Testis (tissue), 3 donors: Measurements from ENCODE around the gene SLC25A29. TPM values are rescaled to one million over a fixed set of nuclear protein-coding genes. Genes with fewer than 3 reads are reported as not detected.
A peak's percentile ranks its signal among the peaks of the same experiment; 100 is the strongest.

Experiments used
- DNase-seq: peaks from one replicate; pipeline ENCODE4 v3.0.0-alpha.2; 2019
- H3K27ac ChIP-seq, 2 donors: fragments of 200-600 bp; sonication (generic); one replicate each; pipeline ENCODE4 v1.5.1; 2019
- H3K27me3 ChIP-seq: fragments of 200-600 bp; sonication (generic); one replicate; pipeline ENCODE4 v1.5.1; 2019
- H3K36me3 ChIP-seq: fragments of 200-600 bp; sonication (generic); one replicate; pipeline ENCODE4 v1.5.1; 2017; ENCODE audit warnings: low read depth; ENCODE audit errors: missing control alignments
- H3K4me1 ChIP-seq: fragments of 200-600 bp; sonication (generic); one replicate; pipeline ENCODE4 v1.5.1; 2019
- H3K4me3 ChIP-seq, 2 donors: fragments of 200-600 bp; sonication (generic); one replicate each; pipeline ENCODE4 v1.5.1; 2017 to 2019
- H3K9me3 ChIP-seq: fragments of 200-600 bp; sonication (generic); one replicate; pipeline ENCODE4 v1.5.1; 2017
- POLR2A ChIP-seq: fragments of 450-650 bp; IDR thresholded peaks from one replicate; pipeline ENCODE4 v1.6.1; 2017; ENCODE audit warnings: antibody characterized with exemption, mild to moderate bottlenecking, moderate library complexity
- WGBS, 2 donors: methylation state at CpG; one replicate each; pipeline ENCODE4 v1.1.5; 2018; 5-methylcytosine and 5-hydroxymethylcytosine counted together
- intact Hi-C: fragments of 100-400 bp; cut with DNase I; formaldehyde crosslinking; loops from one replicate; pipeline ENCODE4 v1.15.1; 2023; ENCODE audit warnings: low total_unique reads
- polyA plus RNA-seq: library from polyadenylated mRNA; stranded (reverse); fragments of 350-450 nt; fragmentation: Illumina TruSeq; extraction: RNeasy Lipid Tissue Mini Kit (QIAGEN cat#74804); gene quantifications from one replicate; pipeline ENCODE4 v1.2.3, GENCODE V29; 2014; ENCODE audit warnings: low read depth, low replicate concordance; ENCODE audit not compliant: insufficient read depth
- total RNA-seq, 2 donors: library from RNA; depleted of rRNA; stranded (reverse); fragments of >200 nt; gene quantifications; one replicate each; pipeline ENCODE4 v1.2.3, GENCODE V29; 2016
- TF ChIP-seq, protein P1 (sequence below), 3 experiments: fragments of 450-650 bp in 2 of 3; fragments of 200-600 bp in 1 of 3; sonication (generic) in 1 of 3; IDR thresholded peaks; one replicate each; pipeline ENCODE4 v1.5.1; 2016 to 2019; ENCODE audit warnings: antibody characterized with exemption in 3 of 3, mild to moderate bottlenecking in 2 of 3, moderate library complexity in 1 of 3

The SLC25A29 gene
- total and polyA plus RNA-seq, 3 donors from 2014 or later: 72.3 to 322 (median 185) TPM

GRCh38 chr14:100293497-100294212 is 12.6 kb downstream of the SLC25A29 start:
- 63 to 71% methylated on average over 10 to 14 of the region's 14 CpGs for WGBS, 2 donors
- Histone ChIP-seq H3K36me3 (no peaks in the 10 kb centered on the region), H3K9me3 (no peaks in the 10 kb centered on the region), H3K4me1 (peaks cover 78% of the 10 kb centered on the region), H3K27me3 (no peaks in the 10 kb centered on the region), H3K27ac (peak overlapping the region; percentile 68 to 83), H3K4me3 (no peak overlapping the region)
- no peak for DNase-seq
- no peak for TF ChIP-seq POLR2A
- TF ChIP-seq, protein P1, sequence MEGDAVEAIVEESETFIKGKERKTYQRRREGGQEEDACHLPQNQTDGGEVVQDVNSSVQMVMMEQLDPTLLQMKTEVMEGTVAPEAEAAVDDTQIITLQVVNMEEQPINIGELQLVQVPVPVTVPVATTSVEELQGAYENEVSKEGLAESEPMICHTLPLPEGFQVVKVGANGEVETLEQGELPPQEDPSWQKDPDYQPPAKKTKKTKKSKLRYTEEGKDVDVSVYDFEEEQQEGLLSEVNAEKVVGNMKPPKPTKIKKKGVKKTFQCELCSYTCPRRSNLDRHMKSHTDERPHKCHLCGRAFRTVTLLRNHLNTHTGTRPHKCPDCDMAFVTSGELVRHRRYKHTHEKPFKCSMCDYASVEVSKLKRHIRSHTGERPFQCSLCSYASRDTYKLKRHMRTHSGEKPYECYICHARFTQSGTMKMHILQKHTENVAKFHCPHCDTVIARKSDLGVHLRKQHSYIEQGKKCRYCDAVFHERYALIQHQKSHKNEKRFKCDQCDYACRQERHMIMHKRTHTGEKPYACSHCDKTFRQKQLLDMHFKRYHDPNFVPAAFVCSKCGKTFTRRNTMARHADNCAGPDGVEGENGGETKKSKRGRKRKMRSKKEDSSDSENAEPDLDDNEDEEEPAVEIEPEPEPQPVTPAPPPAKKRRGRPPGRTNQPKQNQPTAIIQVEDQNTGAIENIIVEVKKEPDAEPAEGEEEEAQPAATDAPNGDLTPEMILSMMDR (IDR thresholded peaks at IDR 0.05): no peak
- intact Hi-C loops: no loop called here

- H3K4me1 ChIP-seq: peaks cover 74% of the 10 kb centered on the region
- peak overlapping the region; percentile 68 to 83 for H3K27ac ChIP-seq
- TF ChIP-seq POLR2A: no peak
- TF ChIP-seq, protein P1 (IDR thresholded peaks at IDR 0.05): no peak
- H3K36me3 ChIP-seq: no peaks in the 10 kb centered on the region
- no peaks in the 10 kb centered on the region for H3K27me3 ChIP-seq
- intact Hi-C loops: no loop called here
- peak overlapping the region in 1 of 2 donors; percentile 17 for H3K4me3 ChIP-seq
- no peaks in the 10 kb centered on the region for H3K9me3 ChIP-seq
- peak; percentile 17 for DNase-seq
- WGBS, 2 donors: 77 to 81% methylated on average over 9 to 29 of the region's 42 CpGs
Observed at GRCh38 chr14:100292776-100293461, 13.3 kb downstream of the SLC25A29 start.

DNA sequence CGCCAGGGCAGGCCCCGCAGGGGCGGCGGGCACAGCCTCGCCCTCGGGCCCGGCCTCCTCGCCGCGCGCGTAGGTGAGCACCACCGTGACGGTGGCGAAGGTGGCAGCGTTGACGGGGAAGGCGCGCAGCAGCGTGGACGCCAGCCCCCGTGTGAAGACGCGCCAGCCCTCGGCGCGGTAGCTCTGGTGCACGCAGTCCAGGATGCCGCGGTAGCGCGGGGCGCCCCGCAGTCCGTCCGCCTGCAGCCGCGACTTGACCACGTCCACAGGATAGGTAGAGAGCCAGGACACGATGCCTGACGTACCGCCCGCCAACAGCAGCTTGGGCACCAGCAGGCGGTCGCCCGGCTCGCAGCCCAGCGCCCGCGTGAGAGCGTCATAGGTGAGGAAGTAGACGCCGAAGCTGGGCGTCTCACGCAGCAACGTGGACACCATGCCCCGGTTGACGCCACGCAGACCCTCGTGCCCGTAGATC is 13.9 kb downstream of the SLC25A29 start:
- H3K27ac ChIP-seq: peak overlapping the region in 1 of 2 donors; percentile 30
- DNase-seq: peak; percentile 12

DNA sequence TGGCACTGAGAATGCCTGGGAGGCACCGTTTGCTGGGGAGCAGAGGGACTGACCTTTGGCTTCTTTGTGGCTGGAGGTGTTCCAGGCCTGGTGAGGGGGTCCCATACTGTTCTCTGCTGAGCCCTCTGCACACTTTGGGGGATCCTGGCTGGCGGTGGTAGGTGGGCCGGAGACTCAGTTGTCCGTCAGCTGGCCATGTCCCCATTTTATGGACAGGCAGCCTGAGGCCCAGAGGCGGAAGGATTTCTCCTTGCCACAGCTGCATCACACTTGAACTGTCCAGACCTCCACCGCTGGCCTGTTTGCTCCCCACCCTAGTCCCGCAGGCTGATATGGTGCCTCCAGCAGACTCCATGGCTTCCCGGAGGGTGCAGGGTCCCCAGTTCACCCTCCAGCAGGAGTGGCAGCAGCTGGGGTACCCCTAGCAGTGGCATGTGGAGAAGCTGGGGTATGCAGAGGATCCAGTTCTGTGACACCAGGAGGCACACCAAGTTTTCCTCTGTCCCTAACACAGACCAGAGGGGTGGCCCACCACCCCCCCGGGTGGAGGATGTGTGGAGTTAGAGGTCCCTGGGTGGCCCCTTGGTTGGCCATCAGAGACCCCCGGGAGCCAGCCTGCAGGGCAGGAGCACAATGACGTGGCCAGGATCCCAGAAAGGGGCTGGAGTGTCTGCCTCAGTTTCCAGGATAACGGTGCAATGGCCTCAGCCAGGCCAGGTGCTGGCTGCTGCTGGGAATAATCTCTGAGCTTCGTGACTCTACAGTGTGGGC is 14.8 kb downstream of the SLC25A29 start:
- WGBS, 2 donors: 90 to 93% methylated on average over 5 to 13 of the region's 13 CpGs
- TF ChIP-seq, protein P1 (IDR thresholded peaks at IDR 0.05): no peak
- TF ChIP-seq POLR2A: no peak
- no peaks in the 10 kb centered on the region for H3K27me3 ChIP-seq
- H3K36me3 ChIP-seq: no peaks in the 10 kb centered on the region
- H3K9me3 ChIP-seq: no peaks in the 10 kb centered on the region
- DNase-seq: no peak
- peak overlapping the region in 1 of 2 donors; percentile 30 for H3K27ac ChIP-seq
- no peak overlapping the region for H3K4me3 ChIP-seq
- intact Hi-C loops: no loop called here
- H3K4me1 ChIP-seq: peaks cover 65% of the 10 kb centered on the region

More for the DNA sequence above, 13.9 kb downstream of the SLC25A29 start:
- 88% methylated on average over 22 to 61 of the region's 61 CpGs for WGBS, 2 donors
- peak overlapping the region in 1 of 2 donors; percentile 17 for H3K4me3 ChIP-seq
- H3K36me3 ChIP-seq: no peaks in the 10 kb centered on the region
- intact Hi-C loops: no loop called here
- peaks cover 69% of the 10 kb centered on the region for H3K4me1 ChIP-seq
- TF ChIP-seq POLR2A: no peak
- TF ChIP-seq, protein P1 (IDR thresholded peaks at IDR 0.05): no peak
- no peaks in the 10 kb centered on the region for H3K27me3 ChIP-seq
- no peaks in the 10 kb centered on the region for H3K9me3 ChIP-seq
